Adrenal gland (tissue), 5 donors: ENCODE measurements around the gene P2RY8.

ENCODE experiments used
- CTCF ChIP-seq, 6 experiments: fragments of 450-650 bp in 4 of 6; fragments of 200-600 bp in 2 of 6; sonication (generic) in 1 of 6; IDR thresholded peaks; 1 replicate in 5 of 6; 2 replicates in 1 of 6; pipeline versions ENCODE4 v1.5.1 to v1.8.0; 2016 to 2021; ENCODE audit warnings: antibody characterized with exemption in 6 of 6, mild to moderate bottlenecking in 2 of 6, moderate library complexity in 1 of 6
- POLR2A ChIP-seq, 2 donors: fragments of 450-650 bp; IDR thresholded peaks; one replicate each; pipeline ENCODE4 v1.6.1; 2017; ENCODE audit warnings: antibody characterized with exemption in 2 of 2, mild to moderate bottlenecking in 2 of 2, moderate library complexity in 1 of 2
- donor health status: DM: no; HTN: no; CAD: no.

DNA sequence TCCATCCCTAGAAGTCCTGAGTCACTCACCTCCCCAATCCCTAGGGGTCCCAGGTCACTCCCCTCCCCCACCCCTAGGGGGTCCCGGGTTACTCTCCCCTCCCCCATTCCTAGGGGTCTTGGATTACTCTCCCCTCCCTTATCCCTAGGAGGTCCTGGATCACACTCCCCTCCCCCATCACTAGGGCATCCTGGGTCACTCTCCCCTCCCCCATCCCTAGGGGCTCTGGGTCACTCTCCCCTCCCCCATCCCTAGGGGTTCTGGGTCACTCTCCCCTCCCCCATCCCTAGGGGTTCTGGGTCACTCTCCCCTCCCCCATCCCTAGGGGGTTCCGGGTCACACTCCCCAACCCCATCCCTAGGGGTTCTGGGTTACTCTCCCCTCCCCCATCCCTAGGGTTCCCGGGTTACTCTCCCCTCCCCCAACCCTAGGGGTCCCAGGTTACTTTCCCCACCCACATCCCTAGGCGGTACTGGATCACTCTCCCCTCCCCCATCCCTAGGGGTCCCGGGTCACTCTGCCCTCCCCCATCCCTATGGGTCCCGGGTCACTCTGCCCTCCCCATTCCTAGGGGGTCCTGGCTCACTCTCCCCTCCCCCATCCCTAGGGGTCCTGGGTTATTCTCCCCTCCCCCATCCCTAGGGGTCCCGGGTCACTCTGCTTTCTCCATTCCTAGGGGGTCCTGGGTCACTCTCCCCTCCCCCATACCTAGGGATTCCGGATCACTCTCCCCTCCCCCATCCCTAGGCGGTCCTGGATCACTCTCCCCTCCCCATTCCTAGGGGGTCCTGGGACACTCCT, 86.4 kb downstream of the P2RY8 start:
- TF ChIP-seq CTCF (IDR thresholded peaks at IDR 0.05) = no peak
- TF ChIP-seq POLR2A (IDR thresholded peaks at IDR 0.05) = no peak
